Esophagus squamous epithelium (tissue), 4 donors: ENCODE measurements around the gene CDK2.

Experiments used
- POLR2A ChIP-seq, 4 donors: fragments of 450-650 bp; IDR thresholded peaks; one replicate each; pipeline ENCODE4 v1.6.1; 2017; ENCODE audit warnings: antibody characterized with exemption in 4 of 4, mild to moderate bottlenecking in 4 of 4, moderate library complexity in 3 of 4
- TF ChIP-seq, protein P1 (sequence below), 6 experiments: fragments of 450-650 bp in 4 of 6; fragments of 200-600 bp in 2 of 6; sonication (generic) in 2 of 6; IDR thresholded peaks; one replicate each; pipeline ENCODE4 v1.5.1; 2016 to 2019; ENCODE audit warnings: antibody characterized with exemption in 6 of 6, mild to moderate bottlenecking in 4 of 6, moderate library complexity in 4 of 6

DNA sequence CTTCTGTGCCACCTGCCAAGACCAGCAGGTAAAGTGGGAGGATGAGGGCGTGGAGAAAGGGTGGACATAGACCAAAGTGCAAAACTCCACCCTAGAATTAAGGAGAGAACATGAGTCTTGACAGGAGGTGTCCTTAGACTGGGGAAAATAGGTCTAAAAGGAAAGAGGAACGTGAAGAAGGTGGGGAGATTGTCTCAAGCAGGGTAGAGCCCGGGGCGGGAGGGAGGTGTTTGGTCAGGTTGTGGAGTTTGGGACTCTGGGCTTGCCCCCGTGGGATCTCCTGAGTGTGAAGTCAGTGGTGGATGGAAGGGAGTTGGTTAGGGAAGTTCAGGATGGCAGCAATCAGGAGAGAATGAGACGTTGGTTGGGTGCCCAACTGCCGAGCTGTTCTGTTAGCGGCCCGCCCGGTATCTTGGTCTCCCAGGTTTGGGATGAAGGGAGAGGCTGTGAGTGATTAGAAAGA is 35.3 kb upstream of the CDK2 start:
- TF ChIP-seq, protein P1, sequence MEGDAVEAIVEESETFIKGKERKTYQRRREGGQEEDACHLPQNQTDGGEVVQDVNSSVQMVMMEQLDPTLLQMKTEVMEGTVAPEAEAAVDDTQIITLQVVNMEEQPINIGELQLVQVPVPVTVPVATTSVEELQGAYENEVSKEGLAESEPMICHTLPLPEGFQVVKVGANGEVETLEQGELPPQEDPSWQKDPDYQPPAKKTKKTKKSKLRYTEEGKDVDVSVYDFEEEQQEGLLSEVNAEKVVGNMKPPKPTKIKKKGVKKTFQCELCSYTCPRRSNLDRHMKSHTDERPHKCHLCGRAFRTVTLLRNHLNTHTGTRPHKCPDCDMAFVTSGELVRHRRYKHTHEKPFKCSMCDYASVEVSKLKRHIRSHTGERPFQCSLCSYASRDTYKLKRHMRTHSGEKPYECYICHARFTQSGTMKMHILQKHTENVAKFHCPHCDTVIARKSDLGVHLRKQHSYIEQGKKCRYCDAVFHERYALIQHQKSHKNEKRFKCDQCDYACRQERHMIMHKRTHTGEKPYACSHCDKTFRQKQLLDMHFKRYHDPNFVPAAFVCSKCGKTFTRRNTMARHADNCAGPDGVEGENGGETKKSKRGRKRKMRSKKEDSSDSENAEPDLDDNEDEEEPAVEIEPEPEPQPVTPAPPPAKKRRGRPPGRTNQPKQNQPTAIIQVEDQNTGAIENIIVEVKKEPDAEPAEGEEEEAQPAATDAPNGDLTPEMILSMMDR (IDR thresholded peaks at IDR 0.05), result no peak
- TF ChIP-seq POLR2A (IDR thresholded peaks at IDR 0.05), result no peak
